ENCODE measurements around the gene SETD1A.
A peak's percentile ranks its signal among the peaks of the same experiment; 100 is the strongest.
"Not testable (repeated sequence)": the region's sequence is repeated elsewhere in the genome, so short reads cannot be mapped to it uniquely, and the experiment has no call there.

SETD1A gene

DNA sequence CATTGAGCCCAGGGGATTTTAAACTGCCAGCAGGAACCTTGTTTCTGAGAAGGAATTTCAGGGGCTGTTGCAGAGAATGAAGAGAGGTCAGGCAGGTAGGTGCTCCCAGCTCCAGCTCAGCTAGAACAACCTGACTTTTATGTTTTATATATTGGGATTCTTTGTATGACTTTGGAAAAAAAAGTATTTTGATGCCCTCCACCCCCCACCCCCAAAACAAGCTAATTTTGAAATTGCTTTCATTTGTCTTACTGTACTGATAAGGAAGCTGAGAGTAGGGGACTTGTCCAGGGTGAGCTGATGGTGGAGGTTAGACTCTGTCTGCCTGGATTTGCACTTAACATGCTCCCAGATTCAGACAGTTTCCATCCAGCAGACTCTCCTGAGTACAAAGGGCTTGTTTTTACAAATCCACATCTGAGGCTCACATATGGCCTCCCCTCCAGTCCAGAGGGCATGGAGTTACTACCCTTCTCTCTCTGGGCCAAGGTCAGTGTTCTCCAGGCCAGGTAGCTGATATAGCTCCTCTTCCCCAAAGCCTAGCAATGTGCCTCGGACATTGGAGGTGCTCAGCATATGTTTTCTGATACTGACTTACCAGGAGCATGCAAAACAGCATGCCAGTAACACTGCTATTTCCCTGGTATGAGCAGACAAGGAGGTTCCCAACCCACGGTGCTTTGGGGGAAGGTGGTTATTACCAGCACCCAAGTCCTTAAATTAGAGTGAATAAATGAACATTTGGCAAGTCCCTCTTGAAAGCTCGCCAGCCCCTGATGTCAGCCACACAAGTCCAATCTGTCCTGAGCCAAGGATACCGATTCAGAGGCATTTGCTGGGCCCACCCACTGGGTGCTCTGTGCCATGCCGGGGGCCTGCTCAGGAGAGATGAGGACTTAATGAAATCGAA lies 41.6 kb downstream of the SETD1A start:
- DNase-seq (ENCODE audit: low read depth in 2 of 2) = no peak

DNA sequence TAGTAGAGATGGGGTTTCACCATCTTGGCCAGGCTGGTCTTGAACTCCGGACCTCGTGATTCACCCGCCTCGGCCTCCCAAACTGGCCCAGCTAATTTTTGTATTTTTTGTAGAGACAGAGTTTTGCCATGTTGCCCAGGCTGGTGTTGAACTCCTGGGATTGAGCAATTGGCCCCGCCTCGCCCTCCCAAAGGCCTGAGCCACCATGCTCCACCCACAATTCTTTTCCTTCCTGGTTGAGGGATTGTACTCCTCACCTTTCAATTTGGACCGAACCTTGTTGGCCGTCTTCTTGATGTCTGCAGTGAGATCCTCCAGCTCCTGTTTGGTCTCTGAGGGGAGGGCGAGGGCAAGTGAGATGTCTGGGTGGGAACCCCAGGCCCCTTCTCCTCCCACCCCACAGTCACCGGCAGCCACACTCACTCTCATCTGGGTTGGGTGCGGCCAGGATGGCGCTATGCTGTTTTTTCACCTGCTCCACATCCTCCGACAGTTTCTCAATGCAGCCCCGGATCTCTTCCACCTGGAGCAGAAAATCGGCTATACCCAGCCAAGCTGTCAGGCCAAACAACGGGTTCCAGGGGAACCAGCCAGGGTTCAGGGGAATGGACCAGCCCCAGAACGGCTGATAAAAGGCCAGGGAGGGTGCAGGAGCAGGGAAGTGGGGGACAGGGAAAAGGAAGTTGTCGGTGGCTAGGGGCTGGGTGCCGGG lies 43.3 kb downstream of the SETD1A start:
- no peak for DNase-seq (ENCODE audit: low read depth in 2 of 2)

DNA sequence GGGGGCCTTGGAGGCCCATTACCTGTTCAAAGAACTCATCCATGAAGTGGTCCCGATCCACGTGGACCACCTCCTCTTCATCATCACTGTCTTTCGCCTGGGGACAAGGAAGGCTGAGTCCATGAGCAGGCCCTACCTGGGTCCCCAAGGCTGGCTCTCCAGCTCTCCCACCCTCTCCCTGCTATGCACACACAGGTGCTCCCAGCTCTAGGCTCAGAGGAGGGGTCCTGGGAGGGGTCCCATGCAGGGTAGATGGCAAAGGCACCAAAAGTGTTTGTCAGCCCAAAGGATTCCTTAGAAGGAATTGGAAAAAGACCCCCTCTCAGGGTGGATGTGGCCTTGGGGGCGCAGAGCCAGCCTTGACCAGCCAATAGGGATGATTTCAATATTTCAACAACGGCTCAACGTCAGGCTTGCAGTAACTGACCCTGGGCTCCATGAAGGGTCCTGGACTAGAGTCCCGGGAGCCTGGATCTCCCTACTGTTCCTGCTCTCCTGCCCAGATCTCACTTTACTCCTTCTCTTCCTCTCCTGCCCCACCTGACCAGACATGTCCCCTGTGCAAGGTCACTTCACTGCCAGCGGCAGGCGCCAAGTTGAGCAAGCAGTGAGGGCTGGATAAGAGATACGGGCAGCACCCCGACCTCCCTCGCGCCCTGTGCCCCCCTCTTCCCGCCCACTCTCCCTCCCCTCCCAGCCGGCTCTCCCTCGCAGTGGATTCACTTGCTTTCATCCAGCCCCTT lies 44.1 kb downstream of the SETD1A start:
- no peak for DNase-seq (ENCODE audit: low read depth in 2 of 2)

DNA sequence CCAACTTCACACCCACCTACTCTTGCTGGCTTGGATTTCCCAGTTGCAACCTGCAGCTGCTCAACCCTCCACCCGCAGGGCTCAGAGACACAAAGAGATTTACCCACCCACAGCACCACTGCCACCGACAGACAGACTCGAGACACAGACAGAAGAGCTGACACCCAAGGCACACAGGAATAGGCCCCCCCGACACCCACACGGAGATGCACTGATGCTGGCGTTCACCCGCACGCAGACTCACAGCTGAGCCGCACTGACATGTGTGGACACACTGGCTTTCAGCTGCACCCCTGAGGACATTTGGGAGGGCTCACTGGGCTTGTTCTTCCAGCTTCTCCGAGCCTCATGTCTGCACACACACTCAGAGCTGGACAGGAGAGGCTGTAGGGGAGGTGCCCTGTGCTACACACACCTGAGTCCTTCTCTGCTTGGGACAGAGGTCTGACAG lies 44.7 kb downstream of the SETD1A start:
- DNase-seq (ENCODE audit: low read depth in 2 of 2) = no peak

DNA sequence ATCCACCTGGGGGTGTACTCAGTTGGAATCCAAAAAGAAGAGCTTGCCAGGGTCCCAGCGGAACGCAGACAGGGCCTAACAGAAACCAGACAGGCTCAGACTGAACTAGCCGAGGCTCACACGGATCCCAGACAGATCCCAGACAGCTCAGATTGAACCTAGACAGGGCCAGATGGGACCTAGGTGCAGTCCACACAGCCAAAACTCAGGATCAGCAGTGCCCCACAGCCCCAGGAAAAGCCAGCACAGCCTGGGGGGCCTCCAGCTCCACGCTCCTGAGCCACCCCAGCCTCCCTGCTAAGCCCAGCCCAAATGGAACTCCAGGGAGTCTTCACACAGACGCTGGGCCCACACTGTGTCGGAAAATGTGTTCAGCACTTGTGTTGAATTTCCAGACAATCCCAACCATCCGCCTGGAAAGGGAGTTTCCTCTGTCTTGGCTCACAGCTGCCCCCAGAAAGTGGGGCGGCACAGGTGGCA lies 45.3 kb downstream of the SETD1A start:
- no peak for DNase-seq (ENCODE audit: low read depth in 2 of 2)

DNA sequence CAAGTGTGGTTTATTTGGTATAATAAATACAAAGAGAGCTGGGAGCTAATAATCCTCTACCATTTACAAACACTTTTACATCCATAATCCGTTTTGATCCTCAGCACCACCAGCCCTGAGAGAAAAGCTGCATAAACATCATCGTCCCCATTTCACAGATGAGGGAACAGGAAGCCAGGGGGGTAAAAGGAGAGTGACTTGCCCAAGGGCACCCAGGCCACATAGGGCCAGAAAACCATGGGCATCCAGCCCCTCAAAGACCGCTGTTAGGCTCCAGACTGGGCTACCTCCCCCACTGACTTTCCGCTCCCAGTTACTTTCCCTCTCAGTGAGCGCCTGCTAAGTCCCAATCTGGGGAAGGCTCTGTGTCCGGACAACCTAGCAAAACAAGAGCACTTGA lies 46.2 kb downstream of the SETD1A start:
- DNase-seq (ENCODE audit: low read depth in 2 of 2) = no peak

DNA sequence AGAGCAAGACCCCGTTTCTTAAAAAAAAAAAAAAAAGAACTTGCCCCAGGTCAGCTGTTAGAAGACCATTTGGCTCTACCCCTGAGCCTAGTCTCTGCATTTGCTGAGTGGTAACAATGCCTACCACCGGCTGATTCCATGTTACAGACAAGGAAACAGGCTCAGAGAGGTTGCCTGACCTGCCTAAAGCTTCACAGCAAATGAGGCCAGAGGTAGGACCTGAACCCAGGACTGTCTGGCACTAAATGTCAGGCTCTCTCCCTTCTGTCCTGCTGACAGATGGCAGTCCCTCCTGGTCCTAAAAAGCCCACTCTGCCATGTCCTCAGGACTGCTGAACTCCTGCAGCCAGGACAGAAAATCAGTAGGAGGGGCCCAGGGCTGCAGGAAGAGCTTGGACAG lies 47.1 kb downstream of the SETD1A start:
- DNase-seq (ENCODE audit: low read depth in 2 of 2) = no peak

DNA sequence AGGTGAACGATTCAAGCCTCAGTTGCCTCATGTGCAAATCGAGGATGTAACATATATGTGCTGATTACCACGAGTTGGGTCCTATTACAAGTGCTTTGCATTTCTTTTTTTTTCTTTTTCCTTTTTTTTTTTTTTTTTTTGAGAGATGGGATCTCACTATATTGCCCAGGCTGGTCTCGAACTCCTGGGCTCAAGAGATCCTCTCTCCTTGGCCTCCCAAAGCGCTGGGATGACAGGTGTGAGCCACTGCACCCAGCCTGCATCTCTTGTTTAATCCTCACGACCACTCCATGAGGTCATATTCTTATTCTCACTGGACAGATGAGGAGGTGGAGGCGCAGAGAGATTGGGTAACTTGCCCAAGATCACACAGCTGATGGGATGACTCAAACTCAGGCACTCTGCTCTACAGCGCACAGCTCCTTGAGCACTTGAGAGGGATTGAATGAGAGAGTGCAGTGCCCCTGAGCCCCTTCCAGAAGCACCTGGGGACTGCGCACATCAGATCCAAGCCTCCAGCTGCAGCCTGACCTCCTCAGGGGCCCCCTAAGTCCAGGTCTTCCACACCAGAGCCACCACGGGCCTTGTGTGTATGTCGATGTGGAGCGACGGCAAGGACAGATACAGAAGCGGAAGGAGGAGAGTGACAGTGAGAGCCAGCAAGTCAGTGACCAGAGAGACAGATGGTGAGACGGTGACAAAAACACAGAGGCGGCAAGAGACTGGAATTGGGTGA lies 48.0 kb downstream of the SETD1A start:
- DNase-seq (ENCODE audit: low read depth in 2 of 2) = no peak

DNA sequence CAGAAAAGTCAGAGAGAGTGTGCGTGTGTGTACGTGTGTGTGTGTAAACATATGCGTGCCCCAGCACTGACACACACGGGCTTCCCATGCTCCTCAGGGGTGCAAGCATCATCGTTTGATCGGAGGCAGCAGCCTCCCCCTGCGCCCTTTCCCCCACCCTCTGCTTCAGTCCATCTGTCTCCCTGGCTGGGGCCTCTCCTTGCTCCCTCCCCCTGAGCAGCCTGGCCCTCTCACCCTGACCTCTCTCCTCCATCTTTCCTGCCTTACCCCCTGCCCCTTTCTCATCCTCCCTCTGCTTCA lies 48.5 kb downstream of the SETD1A start:
- DNase-seq (ENCODE audit: low read depth in 2 of 2) = no peak

DNA sequence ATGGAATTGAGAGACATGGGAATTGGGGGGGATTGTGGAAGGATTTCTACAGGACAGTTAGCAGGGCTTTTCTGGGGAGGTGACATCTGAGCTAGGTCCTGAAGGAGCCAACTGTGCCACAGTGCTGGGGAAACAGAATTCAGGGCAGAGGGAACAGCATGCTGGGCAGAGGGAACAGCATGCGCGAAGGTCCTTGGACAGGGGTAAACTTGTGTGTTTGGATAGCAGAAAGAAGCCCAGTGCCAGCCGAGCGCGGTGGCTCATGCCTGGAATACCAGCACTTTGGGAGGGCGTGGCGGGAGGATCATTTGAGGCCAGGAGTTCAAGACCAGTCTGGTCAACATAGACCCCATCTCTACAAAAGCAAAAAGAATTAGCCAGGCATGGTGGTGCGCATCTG lies 49.0 kb downstream of the SETD1A start:
- no peak for DNase-seq (ENCODE audit: low read depth in 2 of 2)

DNA sequence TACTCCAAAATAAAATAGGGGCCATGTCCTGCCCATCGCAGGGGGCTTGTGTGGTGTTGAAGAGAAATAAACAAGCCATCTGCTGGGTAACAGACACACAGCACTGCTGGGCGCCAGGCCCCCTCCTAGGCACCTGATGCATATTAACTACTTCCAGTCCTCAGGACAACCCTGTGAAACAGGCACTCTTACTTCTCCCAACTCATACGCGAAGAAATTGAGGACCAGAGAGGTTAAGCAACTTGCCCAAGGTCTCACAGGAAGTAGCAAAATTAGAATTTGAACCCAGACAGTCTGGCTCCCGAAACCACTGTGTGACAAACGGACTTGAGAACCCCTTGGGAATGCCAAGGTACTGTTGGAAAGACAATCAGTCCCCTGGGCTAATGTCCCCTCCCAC lies 50.1 kb downstream of the SETD1A start:
- no peak for DNase-seq (ENCODE audit: low read depth in 2 of 2)

DNA sequence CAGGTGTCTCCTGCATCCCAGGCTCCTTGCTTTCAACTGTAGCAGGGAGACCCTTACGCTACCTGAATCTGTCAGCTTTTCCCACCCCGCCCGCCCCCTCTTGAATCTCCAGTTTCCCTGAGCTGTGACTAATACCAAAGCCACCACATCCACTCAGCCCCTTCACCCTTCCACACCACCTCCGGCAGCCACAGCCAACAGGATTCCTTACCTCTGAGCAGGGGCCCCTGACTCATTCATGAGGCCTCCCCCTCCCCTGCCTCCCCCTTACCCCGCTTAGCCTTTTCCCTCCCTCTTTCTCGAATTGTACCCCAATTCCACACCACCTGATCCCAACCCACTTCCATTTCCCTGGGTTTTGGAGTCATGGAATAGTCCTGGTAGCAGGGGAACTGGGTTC lies 50.6 kb downstream of the SETD1A start:
- no peak for DNase-seq (ENCODE audit: low read depth in 2 of 2)

DNA sequence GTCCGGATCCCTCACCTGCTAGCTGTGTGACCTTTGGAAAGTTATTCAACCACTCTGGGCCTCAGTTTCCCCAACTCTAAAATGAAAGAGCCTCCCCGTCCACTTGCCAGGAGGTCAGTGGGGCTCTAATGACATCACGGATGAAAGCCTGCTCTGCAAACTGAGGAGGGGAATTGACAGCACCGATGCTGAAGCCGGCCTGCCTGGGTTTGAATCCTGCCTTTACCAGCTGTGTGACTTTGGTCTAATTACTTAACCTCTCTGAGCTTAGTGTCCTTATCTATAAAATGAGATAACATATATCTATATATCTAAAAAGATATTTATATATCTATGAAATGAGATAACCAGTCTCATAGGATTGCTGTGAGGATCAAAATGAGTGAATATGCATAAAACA lies 51.0 kb downstream of the SETD1A start:
- no peak for DNase-seq (ENCODE audit: low read depth in 2 of 2)

DNA sequence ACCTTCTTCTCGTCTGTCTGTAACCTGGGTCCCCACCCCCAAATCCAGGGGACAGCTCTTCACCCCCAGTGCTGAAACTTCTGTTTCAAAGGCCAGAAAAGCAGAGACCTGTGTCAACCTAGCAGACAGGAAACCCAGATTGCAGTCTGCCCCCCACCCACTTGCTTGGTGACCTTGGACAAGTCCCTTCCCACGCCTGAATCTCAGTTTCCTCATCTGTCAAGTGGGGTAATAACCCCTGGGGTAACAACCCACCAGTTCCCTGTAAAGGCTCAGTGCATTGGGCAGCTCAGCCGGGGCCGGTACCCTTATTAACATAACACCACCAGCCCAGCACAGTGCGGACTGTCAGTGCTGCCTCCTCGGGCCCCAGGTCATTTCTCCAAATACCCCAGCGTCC lies 51.6 kb downstream of the SETD1A start:
- DNase-seq (ENCODE audit: low read depth in 2 of 2) = no peak

DNA sequence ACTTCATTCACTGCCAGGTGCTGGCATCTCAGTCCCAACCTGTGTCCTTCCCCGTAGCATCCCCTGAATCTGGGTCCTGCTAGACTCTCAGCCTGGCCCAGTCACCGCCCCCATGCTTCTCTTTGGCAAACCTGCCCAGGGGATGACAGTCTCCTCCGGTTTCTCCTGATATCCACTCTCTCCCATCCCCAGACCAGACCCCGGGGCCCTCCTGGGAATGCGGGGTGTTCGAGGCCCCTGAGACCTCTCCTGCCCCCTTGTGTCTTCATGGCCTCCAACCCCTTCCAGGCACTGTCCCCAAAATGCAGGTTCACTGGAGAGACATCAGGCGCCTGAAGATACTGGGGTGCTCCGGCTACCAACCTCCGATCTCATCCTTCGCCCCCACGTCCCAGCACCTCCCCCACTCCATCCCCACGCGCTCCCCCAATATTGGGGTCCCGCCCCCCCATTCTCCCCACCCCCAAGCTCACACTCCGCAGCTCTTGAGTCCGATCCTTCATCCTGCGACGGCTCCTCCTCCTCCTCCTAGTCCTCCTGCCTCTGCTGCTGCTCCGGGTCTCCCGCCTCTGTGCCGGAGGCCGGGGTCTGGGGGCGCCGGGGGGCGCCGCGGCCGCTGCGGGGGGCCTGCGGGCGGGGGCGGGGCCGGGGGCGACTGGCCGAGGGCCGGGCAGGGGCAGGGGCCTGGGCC lies 52.5 kb downstream of the SETD1A start:
- DNase-seq (ENCODE audit: low read depth in 2 of 2) = no peak

DNA sequence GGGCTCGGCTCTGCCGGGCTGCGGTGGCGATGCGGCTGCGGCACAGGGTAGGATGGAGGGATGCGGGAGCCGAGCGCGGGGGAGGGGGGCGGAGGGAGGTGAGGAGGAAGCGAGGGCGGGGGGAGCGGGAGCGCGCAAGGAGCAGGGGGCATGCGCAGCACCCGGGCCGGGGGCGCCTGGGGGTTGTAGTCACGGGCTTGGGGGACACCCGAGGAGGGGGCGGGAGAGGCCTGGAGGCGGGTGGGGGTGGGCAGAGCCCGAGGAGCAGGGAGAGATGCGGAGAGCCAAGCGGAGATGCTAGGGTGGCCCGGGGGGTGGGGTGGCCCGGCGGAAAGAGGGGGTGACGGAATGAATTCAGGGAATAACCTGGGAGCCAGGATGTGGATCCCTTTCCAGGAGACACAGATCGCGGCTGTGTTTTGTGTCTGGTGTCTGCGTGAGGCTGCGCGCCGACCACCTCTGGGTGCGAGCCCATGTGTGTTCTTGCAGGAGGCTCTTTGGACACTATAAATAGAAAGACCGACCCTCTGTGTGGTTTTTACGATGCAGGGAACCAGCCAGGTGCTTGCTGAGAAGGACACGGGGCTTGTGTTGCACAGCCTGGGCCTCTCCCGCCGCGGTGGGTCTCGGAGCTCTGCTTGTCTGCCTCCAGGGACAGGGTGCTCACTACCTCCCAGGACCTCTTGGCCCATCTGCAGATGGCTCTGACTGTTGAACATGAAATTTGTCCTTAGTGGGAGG lies 53.2 kb downstream of the SETD1A start, which contains the start of gene STX1B:
Gene STX1B, minus strand, starts transcription at position 54 of the 741 bp plus-strand sequence. CDS start 242 bp downstream, outside the sequence.
- DNase-seq (ENCODE audit: low read depth in 2 of 2) = peak; percentile 10 to 24

DNA sequence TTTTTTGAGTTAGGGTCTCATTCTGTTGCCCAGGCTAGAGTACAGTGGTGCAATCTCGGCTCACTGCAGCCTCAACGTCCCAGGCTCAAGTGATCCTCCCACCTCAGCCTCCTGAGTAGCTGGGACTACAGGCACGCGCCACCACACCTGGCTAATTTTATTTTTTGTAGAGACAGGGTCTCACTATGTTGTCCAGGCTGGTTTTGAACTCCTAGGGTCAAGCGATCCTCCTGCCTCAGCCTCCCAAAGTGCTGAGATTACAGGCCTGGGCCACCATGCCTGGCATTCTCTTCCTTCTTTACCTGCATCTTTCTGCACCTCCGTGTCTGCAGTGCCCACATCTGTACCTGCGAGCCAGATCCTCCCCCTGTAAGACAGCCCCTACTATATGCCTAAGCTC lies 54.3 kb downstream of the SETD1A start:
- DNase-seq (ENCODE audit: low read depth in 2 of 2) = not testable (repeated sequence)

DNA sequence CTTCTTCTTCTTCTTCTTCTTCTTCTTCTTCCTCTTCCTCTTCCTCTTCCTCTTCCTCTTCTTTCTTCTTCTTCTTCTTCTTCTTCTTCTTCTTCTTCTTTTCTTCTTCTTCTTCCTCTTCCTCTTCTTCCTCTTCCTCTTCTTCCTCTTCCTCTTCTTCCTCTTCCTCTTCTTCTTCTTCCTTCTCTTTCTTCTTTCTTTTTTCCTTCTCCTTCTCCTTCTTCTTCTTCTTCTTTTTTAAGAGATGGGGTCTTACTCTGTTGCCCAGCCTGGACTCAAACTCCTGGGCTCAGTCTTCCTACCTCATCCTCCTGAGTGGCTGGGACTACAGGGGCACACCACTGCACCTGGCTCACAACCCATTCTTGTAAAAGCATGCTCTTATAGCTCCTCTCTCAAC lies 55.7 kb downstream of the SETD1A start:
- not testable (repeated sequence) for DNase-seq (ENCODE audit: low read depth in 2 of 2)

DNA sequence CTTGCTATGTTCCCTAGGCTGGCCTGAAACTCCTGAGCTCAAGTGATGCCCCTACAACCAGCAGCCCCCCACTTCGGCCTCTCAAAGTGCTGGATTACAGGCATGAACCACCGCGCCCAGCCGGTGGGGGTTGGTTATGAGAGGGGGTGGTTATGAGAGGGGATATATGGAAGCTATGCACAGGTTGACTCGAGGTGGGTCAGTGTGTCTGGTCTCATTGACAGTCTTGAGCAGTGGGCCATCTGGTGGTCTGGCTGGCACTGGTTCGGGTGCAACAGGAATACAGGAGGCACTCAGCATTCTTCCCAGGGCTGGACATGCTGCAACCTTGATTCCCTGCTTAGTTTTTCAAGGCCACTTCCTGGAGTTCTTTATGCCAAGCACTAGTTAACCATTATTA lies 58.5 kb downstream of the SETD1A start:
- DNase-seq (ENCODE audit: low read depth in 2 of 2) = no peak

DNA sequence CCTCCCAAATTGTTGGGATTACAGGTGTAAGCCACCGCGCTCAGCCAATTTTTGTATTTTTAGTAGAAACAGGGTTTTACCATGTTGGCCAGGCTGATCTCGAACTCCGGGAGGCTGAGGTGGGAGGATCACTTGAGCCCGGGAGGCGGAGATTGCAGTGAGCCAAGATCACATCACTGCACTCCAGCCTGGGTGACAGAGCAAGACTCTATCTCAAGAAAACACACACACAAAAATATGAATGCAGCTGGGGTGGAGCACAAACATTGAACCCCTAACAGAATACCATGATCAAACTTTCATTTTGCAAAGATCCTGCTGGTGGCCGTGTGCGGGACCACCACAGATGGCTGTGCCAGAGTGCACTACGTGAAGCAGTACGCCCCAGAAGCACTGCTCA lies 60.2 kb downstream of the SETD1A start:
- DNase-seq (ENCODE audit: low read depth in 2 of 2) = not testable (repeated sequence)
